Endothelial cell of umbilical vein (primary cell): ENCODE data around the gene ASB14.

Source experiments
- FOS ChIP-seq: IDR thresholded peaks from 2 replicates; pipeline ENCODE4 v1.6.1; 2011; ENCODE audit warnings: mild to moderate bottlenecking, low read length, moderate library complexity, borderline replicate concordance; ENCODE audit not compliant: insufficient read depth
- TF ChIP-seq, protein P1 (sequence below), 2 donors: IDR thresholded peaks; 1 replicate in 1 of 2; 2 replicates in 1 of 2; pipeline ENCODE4 v1.5.1; 2011; ENCODE audit warnings: low read length in 2 of 2, mild to moderate bottlenecking in 2 of 2, moderate library complexity in 2 of 2, control low read depth in 1 of 2, inconsistent platforms in 1 of 2, low read depth in 1 of 2; ENCODE audit not compliant: insufficient read depth in 1 of 2; ENCODE audit errors: extremely low read depth in 1 of 2

DNA sequence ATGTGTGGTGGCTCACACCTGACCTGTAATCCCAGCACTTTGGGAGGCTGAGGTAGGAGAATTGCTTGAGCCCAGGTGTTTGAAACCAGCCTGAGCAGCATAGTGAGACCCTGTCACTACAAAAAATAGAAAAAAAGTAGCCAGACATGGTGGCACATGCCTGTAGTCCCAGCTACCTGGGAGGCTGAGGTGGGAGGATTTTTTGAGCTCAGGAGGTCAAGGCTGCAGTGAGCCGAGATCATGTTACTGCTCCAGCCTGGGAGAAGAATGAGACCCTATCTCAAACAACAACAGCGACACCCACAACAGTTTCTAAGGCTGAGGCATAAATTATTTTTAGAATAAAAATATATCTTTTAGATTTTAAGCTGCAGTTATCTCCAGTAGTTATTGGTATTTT, 58.7 kb downstream of the ASB14 start:
- TF ChIP-seq, protein P1, sequence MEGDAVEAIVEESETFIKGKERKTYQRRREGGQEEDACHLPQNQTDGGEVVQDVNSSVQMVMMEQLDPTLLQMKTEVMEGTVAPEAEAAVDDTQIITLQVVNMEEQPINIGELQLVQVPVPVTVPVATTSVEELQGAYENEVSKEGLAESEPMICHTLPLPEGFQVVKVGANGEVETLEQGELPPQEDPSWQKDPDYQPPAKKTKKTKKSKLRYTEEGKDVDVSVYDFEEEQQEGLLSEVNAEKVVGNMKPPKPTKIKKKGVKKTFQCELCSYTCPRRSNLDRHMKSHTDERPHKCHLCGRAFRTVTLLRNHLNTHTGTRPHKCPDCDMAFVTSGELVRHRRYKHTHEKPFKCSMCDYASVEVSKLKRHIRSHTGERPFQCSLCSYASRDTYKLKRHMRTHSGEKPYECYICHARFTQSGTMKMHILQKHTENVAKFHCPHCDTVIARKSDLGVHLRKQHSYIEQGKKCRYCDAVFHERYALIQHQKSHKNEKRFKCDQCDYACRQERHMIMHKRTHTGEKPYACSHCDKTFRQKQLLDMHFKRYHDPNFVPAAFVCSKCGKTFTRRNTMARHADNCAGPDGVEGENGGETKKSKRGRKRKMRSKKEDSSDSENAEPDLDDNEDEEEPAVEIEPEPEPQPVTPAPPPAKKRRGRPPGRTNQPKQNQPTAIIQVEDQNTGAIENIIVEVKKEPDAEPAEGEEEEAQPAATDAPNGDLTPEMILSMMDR (IDR thresholded peaks at IDR 0.05; ENCODE audit: extremely low read depth in 1 of 2, insufficient read depth in 1 of 2, low read depth in 1 of 2, low read length in 2 of 2) = no peak
- TF ChIP-seq FOS = no peak
